Activated CD8-positive, alpha-beta T cell treated with anti-CD3 and anti-CD28 coated beads, Interleukin-2, amount 10 ng/mL, durations not matched to agents 7 days and 5 days (primary cell): ENCODE data around the gene C11orf98. TPM values are rescaled to one million over a fixed set of nuclear protein-coding genes. Genes with fewer than 3 reads are reported as not detected.
A peak's percentile ranks its signal among the peaks of the same experiment; 100 is the strongest.
"Not testable (repeated sequence)": the region's sequence is repeated elsewhere in the genome, so short reads cannot be mapped to it uniquely, and the experiment has no call there.

Source experiments
- ATAC-seq: fragments of 150-1000 bp; cut with Tn5 transposase; one replicate; pipeline ENCODE4 v1.10.0; 2021; ENCODE audit warnings: moderate library complexity
- CTCF ChIA-PET: fragments of 350-600 bp; sonication (Branson Sonifier 250); formaldehyde crosslinking; loops from one replicate; lab custom pipeline; 2021; ENCODE audit warnings: antibody characterized with exemption; lab: Charles Lee
- POLR2A ChIA-PET: fragments of 350-600 bp; sonication (Branson Sonifier 250); formaldehyde crosslinking; loops from one replicate; lab custom pipeline; 2021; ENCODE audit warnings: antibody characterized with exemption; lab: Charles Lee
- DNase-seq: peaks from one replicate; pipeline ENCODE4 v3.0.0-alpha.2; 2020
- H3K27ac Mint-ChIP-seq: one replicate; pipeline ENCODE4 v1.8.0; 2021; ENCODE audit warnings: mild to moderate bottlenecking, mixed read lengths
- H3K27me3 Mint-ChIP-seq: one replicate; pipeline ENCODE4 v1.8.0; 2021; ENCODE audit warnings: low read depth, mixed read lengths
- H3K36me3 Mint-ChIP-seq: one replicate; pipeline ENCODE4 v1.8.0; 2021; ENCODE audit warnings: low read depth, mixed read lengths
- H3K4me1 Mint-ChIP-seq: one replicate; pipeline ENCODE4 v1.8.0; 2021; ENCODE audit warnings: low read depth, mixed read lengths
- H3K4me3 Mint-ChIP-seq: one replicate; pipeline ENCODE4 v1.8.0; 2021; ENCODE audit warnings: mild to moderate bottlenecking, mixed read lengths
- H3K9me3 Mint-ChIP-seq: one replicate; pipeline ENCODE4 v1.8.0; 2022; ENCODE audit warnings: mixed read lengths; ENCODE audit not compliant: insufficient read depth
- total RNA-seq, 2 experiments: library from RNA; stranded (reverse); gene quantifications; one replicate each; pipeline ENCODE4 v1.2.3, GENCODE V29; 2021

C11orf98 gene
- total RNA-seq, 2 experiments from 2014 or later: 131 to 133 TPM

DNA sequence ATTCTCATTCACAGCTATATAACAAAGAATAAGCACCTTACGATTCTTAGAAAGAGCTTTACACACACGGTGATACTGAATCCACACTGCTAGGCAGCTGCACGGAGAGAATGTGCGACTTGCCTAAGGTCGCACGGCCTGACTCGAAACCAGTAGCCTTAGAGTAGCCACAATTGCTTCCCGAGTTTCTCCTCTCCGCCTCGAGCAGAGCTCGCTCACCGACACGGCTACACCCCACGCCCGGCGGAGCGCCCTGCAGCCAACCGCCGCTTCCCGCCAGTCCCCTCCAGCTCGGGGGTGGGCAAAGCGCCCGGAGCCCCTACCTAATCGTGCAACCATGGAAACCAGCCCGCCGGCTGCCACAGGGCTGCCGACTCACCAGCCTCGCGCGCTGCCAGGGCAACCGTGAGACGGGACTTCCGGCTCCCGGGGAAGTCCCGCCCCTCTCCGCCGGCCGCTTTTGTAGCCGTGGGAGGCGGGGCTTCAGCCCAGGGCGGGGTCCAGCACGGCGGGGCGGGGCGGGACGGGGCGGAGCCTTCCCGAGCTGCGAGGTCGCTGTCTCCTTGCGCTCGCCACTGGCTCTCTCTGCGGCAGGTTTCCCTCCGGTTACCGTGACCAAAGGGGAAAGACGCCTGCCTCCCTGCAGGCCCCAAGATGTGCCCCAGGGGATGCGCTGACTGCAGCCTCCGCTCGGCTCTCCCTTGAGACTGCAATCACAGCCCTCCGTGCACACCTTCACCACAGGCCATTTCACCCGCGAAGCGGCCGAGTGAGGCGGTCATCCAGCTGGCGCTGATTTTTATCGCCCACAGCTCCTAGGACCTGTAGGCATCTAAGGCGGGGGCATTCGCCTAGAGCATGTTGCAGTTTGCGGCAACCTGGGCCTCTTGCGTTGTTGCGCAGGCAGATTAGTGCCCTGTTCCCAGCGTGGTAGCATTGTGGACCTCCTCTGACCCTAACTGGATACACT lies 41.2 kb upstream of the C11orf98 start:
- no peaks in the 10 kb centered on the region for H3K27me3 Mint-ChIP-seq
- H3K27ac Mint-ChIP-seq: peak overlapping the region; percentile 83
- DNase-seq (peak; percentile 95), ATAC-seq (peak; percentile 67)
- CTCF ChIA-PET: interaction anchor here (0.7 to 2.6 kb wide), 7 partner anchors 9 to 115 kb away, joined by 3 to 19 read pairs (median 4); partner anchors contain the start of gene TUT1
- H3K36me3 Mint-ChIP-seq: peaks cover 37% of the 10 kb centered on the region
- POLR2A ChIA-PET: interaction anchor here (0.8 to 11.7 kb wide), 9 partner anchors 20 to 135 kb away, joined by 3 to 123 read pairs (median 7); partner anchors contain the start of genes C11orf98, CSKMT, EEF1G and HNRNPUL2
- peak overlapping the region; percentile 90 for H3K4me3 Mint-ChIP-seq
- peaks cover 49% of the 10 kb centered on the region for H3K4me1 Mint-ChIP-seq
- H3K9me3 Mint-ChIP-seq: no peaks in the 10 kb centered on the region

DNA sequence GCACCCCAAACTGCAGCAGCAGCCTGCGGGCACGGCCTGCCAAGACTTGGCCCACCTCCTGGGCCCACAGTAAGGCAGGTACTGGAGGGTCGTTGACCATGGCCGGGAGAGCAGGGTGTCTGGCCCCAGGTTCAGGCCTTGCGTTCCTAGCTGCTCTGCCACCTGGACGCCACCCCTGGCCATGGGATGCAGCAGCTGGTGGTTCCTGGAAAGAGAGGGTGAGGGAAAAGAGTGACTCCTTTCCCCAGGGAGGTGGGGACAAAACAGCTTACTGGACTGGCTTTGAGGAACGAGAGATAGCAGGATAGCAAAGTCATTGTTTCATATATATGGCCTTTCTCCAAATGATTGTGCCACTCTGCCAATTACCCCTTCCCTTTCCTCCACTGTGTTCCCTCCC lies 40.4 kb upstream of the C11orf98 start:
- POLR2A ChIA-PET: interaction anchor here (0.8 to 11.7 kb wide), 8 partner anchors 21 to 136 kb away, joined by 3 to 123 read pairs (median 7); partner anchors contain the start of genes C11orf98, CSKMT, EEF1G and HNRNPUL2
- CTCF ChIA-PET: interaction anchor here (0.7 to 2.6 kb wide), 5 partner anchors 9 to 114 kb away, joined by 3 to 19 read pairs (median 4); partner anchors contain the start of gene TUT1
- peak overlapping the region; percentile 83 for H3K27ac Mint-ChIP-seq

DNA sequence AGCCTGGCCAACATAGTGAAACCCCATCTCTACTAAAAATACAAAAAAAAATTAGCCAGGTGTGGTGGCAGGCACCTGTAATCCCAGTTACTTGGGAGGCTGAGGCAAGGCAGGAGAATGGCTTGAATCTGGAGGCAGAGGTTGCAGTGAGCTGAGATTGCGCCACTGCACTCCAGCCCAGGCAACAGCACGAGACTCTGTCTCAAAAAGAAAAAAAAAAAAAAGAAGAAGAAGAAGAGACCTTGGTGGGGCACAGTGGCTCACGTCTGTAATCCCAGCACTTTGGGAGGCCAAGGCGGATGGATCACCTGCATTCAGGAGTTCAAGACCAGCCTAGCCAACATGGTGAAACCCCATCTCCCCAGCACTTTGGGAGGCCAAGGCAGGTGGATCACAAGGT lies 38.9 kb upstream of the C11orf98 start:
- CTCF ChIA-PET: interaction anchor here (2.2 kb wide), 1 partner anchor 23 kb away, joined by 7 read pairs; no protein-coding TSS in a partner anchor
- not testable (repeated sequence) for H3K9me3 Mint-ChIP-seq, ATAC-seq, H3K4me3 Mint-ChIP-seq, DNase-seq, H3K27me3 Mint-ChIP-seq, H3K27ac Mint-ChIP-seq
- Mint-ChIP-seq H3K4me1 (peaks cover 34% of the 10 kb centered on the region), H3K36me3 (peaks cover 31% of the 10 kb centered on the region)
- POLR2A ChIA-PET: interaction anchor here (0.7 to 1.3 kb wide), 3 partner anchors 32 to 112 kb away, joined by 3 to 6 read pairs (median 4); partner anchors contain the start of genes C11orf98, CSKMT, LBHD1 and TUT1

More for the DNA sequence above, 40.4 kb upstream of the C11orf98 start:
- DNase-seq: no peak
- Mint-ChIP-seq H3K4me3 (peak overlapping the region; percentile 90), H3K4me1 (peaks cover 45% of the 10 kb centered on the region), H3K9me3 (no peaks in the 10 kb centered on the region), H3K36me3 (peaks cover 37% of the 10 kb centered on the region), H3K27me3 (no peaks in the 10 kb centered on the region)
- ATAC-seq: no peak

DNA sequence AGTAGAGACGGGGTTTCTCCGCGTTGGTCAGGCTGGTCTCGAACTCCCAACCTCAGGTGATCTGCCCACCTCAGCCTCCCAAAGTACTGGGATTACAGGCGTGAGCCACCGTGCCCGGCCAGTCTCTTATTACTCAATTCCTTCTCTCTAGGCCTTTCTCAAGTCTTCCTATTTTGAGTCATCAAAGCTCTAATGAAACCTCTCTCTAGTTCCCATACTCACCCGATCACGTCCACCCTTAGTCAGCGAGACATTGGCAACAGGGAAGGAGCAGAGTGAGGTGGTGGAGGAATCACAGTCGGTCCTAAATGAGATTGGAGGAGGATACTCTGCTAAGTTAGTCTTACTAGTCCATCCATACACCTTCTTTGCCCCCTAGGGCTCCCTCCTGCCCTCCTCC lies 37.2 kb upstream of the C11orf98 start:
- ChIA-PET POLR2A (interaction anchor here (1.0 kb wide), 2 partner anchors 111 to 139 kb away, joined by 3 read pairs; partner anchors contain the start of gene TUT1), CTCF (interaction anchor here (1.1 to 2.2 kb wide), 4 partner anchors 8 to 179 kb away, joined by 3 to 7 read pairs (median 4); partner anchors contain the start of gene SLC3A2)
- no peaks in the 10 kb centered on the region for H3K27me3 Mint-ChIP-seq
- H3K9me3 Mint-ChIP-seq: no peaks in the 10 kb centered on the region
- peaks cover 19% of the 10 kb centered on the region for H3K4me1 Mint-ChIP-seq
- H3K36me3 Mint-ChIP-seq: peaks cover 32% of the 10 kb centered on the region
- no peak overlapping the region for H3K27ac Mint-ChIP-seq
- ATAC-seq (no peak), DNase-seq (no peak)
- H3K4me3 Mint-ChIP-seq: no peak overlapping the region

DNA sequence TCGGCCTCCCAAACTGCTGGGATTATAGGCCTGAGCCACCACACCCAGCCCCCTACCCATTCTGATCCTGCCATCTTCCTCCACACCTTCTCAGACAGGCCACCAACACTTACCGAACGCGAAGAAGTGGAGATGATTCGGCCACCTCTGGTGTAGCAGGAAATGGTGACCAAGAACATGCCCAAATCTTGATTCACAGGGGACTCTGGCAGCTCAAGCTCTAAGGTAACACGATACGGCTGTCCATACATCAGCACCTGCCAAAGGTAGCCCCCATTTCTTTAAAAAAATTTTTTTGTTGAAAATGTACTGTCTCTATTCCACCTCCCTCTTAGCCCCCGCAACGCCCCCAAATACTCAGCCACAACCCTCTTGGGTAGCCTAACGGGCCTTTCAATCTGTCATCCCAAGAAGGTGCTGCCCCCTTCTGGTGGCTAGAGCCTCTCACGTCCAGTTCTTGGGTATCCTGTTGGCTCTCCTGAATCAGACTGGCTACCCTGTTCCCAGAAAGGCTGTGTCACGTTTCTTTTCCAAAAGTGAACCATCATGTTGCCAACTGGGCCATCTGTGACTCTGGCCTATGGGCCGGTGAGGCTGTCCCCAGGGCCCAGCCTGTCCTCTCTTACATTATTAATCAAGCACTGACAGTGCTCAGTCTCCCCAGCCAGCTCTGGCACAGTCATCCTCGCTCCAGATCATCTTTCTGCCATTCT lies 29.6 kb upstream of the C11orf98 start:
- peaks cover 22% of the 10 kb centered on the region for H3K36me3 Mint-ChIP-seq
- H3K9me3 Mint-ChIP-seq: no peaks in the 10 kb centered on the region
- CTCF ChIA-PET: interaction anchor here (0.5 to 5.1 kb wide), 27 partner anchors 8 to 300 kb away, joined by 3 to 77 read pairs (median 5); partner anchors contain the start of genes BSCL2, C11orf98, CSKMT and HNRNPUL2
- peaks cover 9% of the 10 kb centered on the region for H3K4me1 Mint-ChIP-seq
- no peaks in the 10 kb centered on the region for H3K27me3 Mint-ChIP-seq
- no peak overlapping the region for H3K4me3 Mint-ChIP-seq
- POLR2A ChIA-PET: interaction anchor here (1.0 to 1.9 kb wide), 4 partner anchors 14 to 103 kb away, joined by 4 to 6 read pairs (median 5); partner anchors contain the start of genes C11orf98, CSKMT, LBHD1 and TUT1
- peak; percentile 86 for DNase-seq
- peak; percentile 92 for ATAC-seq
- H3K27ac Mint-ChIP-seq: peak overlapping the region; percentile 36

DNA sequence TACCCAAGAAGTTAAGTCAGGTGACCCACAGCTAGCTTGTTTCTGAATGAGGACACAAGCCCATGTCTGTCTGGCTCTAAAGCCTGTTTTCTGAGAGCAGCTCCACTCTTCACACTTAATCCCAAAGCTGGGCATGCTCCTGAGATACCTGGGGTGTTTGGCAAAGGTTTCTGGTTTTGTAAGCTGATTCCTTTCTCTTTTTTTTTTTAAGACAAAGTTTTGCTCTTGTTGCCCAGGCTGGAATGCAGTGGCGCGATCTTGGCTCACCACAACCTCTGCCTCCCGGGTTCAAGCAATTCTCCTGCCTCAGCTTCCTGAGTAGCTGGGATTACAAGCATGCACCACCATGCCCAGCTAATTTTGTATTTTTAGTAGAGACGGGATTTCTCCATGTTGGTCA lies 28.6 kb upstream of the C11orf98 start:
- H3K4me3 Mint-ChIP-seq, H3K9me3 Mint-ChIP-seq, ATAC-seq, H3K4me1 Mint-ChIP-seq, H3K27ac Mint-ChIP-seq, H3K27me3 Mint-ChIP-seq, DNase-seq: not testable (repeated sequence)
- POLR2A ChIA-PET: interaction anchor here (1.0 to 1.9 kb wide), 3 partner anchors 15 to 29 kb away, joined by 4 to 6 read pairs (median 6); partner anchors contain the start of genes C11orf98, CSKMT, LBHD1 and UQCC3
- H3K36me3 Mint-ChIP-seq: peaks cover 22% of the 10 kb centered on the region
- CTCF ChIA-PET: interaction anchor here (0.9 to 5.1 kb wide), 15 partner anchors 13 to 299 kb away, joined by 3 to 77 read pairs (median 8); partner anchors contain the start of genes BSCL2, C11orf98, CSKMT and HNRNPUL2

DNA sequence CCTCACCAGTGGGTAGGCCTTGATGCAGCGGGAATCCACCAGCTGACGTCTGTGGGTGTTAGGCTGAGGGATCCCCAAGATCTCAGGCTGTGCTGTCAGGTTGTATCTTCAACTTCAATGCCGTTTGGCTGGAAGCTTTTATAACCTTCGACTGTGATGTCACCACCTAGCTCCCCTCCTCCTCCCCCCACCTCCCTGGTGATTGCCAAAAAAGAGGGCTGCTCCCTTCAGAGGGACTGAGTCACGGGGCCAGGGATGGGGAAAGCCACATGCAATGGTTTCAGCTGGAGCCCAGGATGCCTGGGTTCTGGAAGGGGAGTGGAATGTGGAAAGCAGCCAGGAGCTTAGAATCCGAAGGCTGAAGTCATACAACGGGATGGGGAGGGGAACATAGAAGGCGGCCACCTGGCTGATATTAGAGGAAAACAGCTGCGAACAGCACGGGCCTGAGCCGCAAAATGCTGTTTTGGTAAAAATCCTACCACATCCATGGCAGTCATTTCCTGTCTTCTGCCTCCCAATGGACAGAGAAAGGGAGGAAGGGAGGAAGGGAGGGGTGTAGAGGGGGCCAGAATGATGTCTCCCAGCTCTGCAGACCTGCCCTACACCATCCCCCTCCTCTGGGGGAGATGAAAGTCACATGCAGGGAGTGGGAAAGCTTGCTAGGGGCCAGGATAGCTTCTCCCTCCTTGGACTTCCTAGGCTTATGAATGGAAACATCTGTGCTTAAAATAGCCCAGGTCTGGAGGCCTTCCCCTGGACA lies 24.6 kb upstream of the C11orf98 start, which contains the start of gene LRRN4CL:
LRRN4CL (minus strand) TSS at position 110 of the 763 bp plus-strand sequence. CDS start 1,022 bp downstream, outside the sequence.
- Mint-ChIP-seq H3K9me3 (no peaks in the 10 kb centered on the region), H3K36me3 (peaks cover 18% of the 10 kb centered on the region), H3K4me1 (peaks cover 4% of the 10 kb centered on the region), H3K4me3 (no peak within 1 kb of the TSS), H3K27me3 (peaks cover 10% of the 10 kb centered on the region), H3K27ac (no peak within 1 kb of the TSS)
- ChIA-PET POLR2A (interaction anchor here (1.2 to 2.2 kb wide), 5 partner anchors 9 to 151 kb away, joined by 4 to 7 read pairs (median 5); partner anchors contain the start of genes C11orf98, CSKMT and UBXN1), CTCF (interaction anchor here (0.6 to 3.6 kb wide), 8 partner anchors 9 to 295 kb away, joined by 3 to 24 read pairs (median 3); partner anchors contain the start of genes C11orf98, CSKMT, LBHD1 and TUT1)
- no peak for DNase-seq
- no peak for ATAC-seq

DNA sequence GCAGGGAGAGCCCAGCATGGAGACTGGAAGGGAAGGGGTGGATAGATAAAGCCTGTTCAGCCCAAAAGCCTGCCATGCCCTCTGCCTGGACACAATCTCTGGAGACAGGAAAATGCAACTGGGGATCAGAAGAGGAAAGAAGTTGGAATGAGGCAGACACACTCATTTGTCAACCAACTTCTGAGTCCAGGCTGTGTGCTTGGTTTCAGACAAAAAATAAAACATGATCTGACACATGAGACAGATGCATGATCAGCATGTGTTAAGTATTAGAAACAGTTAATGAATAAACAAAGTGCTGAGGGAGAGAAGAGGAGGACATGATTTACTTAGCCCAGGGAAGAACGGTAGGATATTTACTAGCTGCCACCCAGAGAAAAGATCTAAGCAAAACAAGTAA lies 23.5 kb upstream of the C11orf98 start:
- ChIA-PET CTCF (interaction anchor here (0.7 to 3.6 kb wide), 6 partner anchors 8 to 96 kb away, joined by 3 to 24 read pairs (median 4); partner anchors contain the start of genes C11orf98, CSKMT, LBHD1 and TUT1), POLR2A (interaction anchor here (1.6 to 2.2 kb wide), 3 partner anchors 8 to 152 kb away, joined by 4 to 7 read pairs (median 6); partner anchors contain the start of genes C11orf98 and CSKMT)
- H3K9me3 Mint-ChIP-seq: no peaks in the 10 kb centered on the region

DNA sequence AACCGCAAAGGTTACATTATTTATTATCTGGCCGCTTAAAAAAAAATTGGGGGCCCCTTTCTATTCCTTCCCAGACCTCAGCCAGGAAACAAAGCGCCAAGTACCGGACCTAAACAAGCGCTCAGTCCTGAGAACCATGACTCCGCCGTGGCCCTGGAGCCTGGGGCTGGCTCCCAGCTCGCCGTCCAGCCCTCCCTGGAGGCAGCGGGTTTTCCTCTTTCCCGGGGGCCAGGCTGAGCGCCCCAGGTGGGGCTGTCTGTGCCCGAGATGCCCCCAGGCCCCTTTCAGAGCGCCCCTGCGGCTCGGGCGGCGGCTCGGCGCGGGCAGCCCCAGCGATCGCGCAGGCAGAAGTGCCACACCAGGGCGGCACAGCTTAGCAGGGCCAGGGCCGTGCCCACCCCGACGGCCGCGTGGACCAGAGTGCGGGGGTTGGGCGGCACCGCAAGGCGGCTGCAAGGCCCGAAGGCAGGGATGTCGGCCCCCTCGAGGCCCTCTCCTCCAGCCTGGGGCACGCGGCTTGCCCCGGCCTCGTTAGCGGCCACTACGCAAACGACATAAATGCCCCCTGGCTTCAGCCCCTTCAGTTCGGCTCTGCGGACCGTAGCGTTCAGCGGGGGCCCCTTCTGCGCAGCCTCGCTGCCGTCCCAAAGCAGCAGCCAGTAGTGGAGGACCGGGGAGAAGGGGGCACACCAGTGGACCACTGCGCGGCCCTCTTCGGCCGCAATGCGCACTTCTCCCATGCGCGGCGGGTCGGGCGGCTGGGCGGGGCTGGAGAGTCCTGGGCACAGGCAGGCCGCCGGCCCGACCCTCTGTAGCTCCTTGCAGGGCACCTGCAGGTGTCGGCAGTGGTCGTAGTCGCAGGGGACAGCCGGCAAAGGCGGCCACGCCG lies 22.7 kb upstream of the C11orf98 start:
- H3K9me3 Mint-ChIP-seq: no peaks in the 10 kb centered on the region
- CTCF ChIA-PET: interaction anchor here (1.2 to 3.6 kb wide), 5 partner anchors 7 to 95 kb away, joined by 3 to 24 read pairs (median 5); partner anchors contain the start of genes C11orf98, CSKMT, LBHD1 and TUT1
- ATAC-seq (no peak), DNase-seq (no peak)
- POLR2A ChIA-PET: no interaction called here
- no peak overlapping the region for H3K27ac Mint-ChIP-seq
- no peaks in the 10 kb centered on the region for H3K4me1 Mint-ChIP-seq
- peaks cover 10% of the 10 kb centered on the region for H3K27me3 Mint-ChIP-seq
- H3K36me3 Mint-ChIP-seq: peaks cover 14% of the 10 kb centered on the region
- H3K4me3 Mint-ChIP-seq: no peak overlapping the region

More for the DNA sequence above, 23.5 kb upstream of the C11orf98 start:
- Mint-ChIP-seq H3K27me3 (peaks cover 10% of the 10 kb centered on the region), H3K27ac (no peak overlapping the region), H3K4me1 (no peaks in the 10 kb centered on the region), H3K4me3 (no peak overlapping the region), H3K36me3 (peaks cover 16% of the 10 kb centered on the region)
- no peak for ATAC-seq
- no peak for DNase-seq
